Retina (tissue), 1 donor: ENCODE measurements around the gene KRT77.

ENCODE experiments used
- DNase-seq: peaks from one replicate; pipeline ENCODE4 v3.0.0-alpha.2; 2016

KRT77 gene

DNA sequence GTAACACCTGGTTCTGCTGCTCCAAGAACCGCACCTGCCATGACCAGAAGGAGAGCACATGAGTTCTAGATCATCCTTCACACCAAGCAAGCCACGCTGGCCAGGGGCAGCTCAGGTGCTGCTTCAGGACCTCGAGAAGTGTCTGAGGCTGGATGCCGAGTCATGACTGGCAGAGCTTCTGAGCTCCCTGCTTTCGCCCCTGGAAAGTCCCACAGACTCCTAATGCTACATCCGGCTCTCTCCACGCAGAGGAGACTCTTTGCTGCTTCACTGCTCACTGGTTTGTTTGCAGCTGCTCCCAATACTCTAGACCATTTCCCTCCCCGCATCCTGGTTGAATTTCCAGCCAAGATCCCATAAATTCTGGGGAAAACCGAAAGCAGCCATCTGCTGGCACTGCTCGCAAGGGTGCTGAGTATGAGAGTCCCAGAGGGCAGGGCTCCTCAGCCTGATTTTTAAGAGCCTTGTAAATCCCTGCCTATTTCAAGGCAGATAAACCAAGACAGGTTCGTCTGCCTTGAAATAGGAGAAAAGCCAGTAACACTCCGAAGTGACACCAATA is 52.7 kb downstream of the KRT77 start:
- DNase-seq, result no peak

GRCh38 chr12:52649066-52649465 is 54.3 kb downstream of the KRT77 start:
- DNase-seq, result no peak

DNA sequence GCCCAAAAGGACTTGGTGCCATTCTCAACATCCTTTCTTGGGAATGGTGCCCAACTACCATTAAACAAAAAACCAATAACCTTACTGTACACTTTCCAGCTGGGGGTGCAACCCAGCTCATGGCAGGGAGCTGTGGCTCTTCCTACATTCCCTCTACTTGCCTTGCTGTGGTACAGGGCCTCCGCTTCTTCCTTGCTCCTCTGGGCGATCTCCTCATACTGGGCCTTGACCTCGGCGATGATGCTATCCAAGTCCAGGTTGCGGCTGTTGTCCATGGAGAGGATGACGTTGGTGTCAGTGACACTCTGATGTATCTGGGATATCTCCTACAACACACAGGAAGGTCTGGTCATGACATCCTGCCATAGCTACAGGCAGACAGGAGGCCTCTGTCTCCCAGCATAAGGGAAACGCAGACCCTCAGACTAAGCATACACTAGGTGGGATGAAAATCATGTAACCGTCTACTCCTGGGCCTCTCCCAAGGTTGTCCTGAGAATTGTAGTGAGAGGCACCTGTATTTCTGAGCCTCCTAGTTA is 55.2 kb downstream of the KRT77 start:
- no peak for DNase-seq

DNA sequence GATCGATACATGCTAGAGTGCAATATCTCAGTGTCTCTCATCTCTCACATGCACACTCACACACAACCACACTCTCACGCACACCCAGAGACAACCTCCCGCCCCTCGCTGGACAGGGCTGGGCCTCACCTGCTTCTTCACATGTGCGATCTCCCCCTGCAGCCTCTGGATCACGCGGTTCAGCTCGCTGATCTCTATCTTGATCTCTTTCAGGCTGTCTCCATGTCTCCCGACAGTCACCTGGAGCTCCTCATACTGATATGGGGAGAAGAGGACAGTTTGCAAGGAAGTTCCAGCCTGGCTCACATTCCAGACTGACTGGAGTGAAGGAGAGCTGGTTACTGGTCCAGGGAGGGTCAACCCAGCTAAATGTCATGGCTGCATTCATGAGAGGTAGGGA is 55.7 kb downstream of the KRT77 start:
- no peak for DNase-seq

DNA sequence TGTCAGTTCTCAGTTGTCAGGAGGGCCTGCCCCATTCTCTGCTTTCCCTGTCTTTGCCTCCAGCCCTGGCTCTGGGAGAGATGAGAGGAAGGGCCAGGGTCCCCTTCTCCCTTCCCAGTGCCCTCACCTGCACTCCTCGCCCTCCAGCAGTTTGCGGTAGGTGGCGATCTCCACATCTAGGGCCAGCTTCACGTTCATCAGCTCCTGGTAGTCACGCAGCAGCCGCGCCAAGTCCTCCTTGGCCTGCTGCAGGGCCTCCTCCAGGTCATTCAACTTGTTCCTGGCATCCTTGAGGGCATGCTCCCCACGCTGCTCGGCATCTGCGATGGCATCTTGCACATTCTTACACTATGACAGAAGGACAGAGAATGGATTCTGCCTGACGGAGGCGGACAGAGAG is 56.7 kb downstream of the KRT77 start:
- DNase-seq, result no peak

GRCh38 chr12:52645982-52646381 is 57.3 kb downstream of the KRT77 start:
- no peak for DNase-seq

DNA sequence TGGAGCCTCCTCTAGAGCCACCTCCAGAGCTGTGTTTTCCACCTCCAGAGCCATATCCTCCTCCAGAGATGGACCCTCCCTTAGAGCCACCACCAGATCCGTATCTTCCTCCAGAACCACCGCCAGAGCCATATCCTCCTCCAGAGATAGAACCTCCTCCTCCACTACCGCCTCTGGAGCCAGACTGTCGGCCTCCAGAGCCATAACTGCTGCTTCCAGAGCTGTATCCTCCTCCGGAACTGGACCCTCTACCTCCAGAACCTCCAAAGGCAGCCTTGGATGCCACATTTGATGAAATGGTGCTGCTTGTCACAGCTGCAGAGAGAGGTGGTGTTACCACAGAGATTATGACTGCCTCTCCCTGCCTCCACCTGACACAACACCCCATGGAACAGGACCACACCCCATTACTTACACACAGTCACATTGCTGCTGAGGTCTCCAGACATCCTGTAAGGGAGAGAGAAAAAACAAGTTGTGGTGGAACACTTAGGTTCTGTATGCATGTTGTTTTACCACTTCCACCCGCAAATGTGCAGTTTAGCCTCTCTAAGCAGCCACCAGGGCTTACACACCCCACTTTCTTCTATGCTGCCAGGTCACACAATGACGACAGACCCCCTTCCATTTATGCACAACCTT is 58.1 kb downstream of the KRT77 start:
- no peak for DNase-seq

DNA sequence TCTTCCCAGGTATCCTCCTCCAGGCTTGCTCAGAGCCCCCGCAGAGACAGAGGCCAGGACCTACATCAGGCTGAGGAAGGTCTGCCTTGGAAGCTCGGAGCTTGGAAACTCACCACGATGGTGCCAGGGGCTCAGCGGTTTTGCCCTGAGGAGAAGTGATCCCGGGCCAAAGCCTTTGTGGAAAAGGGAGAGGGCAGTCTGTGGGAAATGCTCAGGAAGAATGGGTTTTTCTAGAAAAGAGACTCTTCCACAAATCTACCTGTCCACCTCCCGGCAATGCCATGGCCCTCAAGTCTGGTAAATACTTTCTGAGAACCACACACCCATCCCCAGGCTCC is 59.3 kb downstream of the KRT77 start:
- DNase-seq, result no peak

GRCh38 chr12:52643233-52644077 is 59.9 kb downstream of the KRT77 start:
- no peak for DNase-seq

DNA sequence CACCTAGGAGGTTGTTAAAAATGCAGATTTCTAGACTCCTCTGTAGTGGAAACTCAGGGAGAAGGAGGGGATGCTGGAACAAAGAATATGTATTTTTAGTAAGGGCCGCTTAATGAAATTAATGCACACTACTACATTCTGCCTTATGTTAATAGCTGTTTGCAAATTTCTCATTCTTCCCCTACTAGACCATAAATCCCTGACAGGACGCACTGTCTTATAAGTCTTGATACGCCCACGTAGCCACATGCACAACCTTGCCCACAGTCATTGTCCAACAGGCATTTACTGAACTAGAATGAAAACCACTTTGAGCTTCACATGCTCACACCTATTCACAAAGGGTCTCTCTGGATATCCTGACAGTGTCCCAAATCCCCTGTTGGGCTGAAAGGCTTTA is 61.9 kb downstream of the KRT77 start:
- DNase-seq, result no peak
